SK-N-SH (cell line): ENCODE results near the gene HVCN1. TPM values are rescaled to one million over a fixed set of nuclear protein-coding genes. Genes with fewer than 3 reads are reported as not detected.
A peak's percentile ranks its signal among the peaks of the same experiment; 100 is the strongest.

ENCODE experiments used
- CTCF ChIA-PET: fragments of 300-600, 350-600 bp; formaldehyde crosslinking; extraction: SDS; loops from one replicate; lab custom pipeline; 2021; lab: Yijun Ruan, JAX
- POLR2A ChIA-PET: fragments of 350-600 bp; sonication (Branson Sonifier 250); formaldehyde crosslinking; extraction: SDS; loops from one replicate; lab custom pipeline; 2020; ENCODE audit warnings: antibody characterized with exemption, inconsistent platforms; lab: Yijun Ruan, JAX
- DNase-seq: peaks from one replicate; pipeline ENCODE4 v3.0.0; 2012
- H2AFZ ChIP-seq: fragments of 200-600 bp; sonication (generic); 2 replicates; pipeline ENCODE4 v1.8.1; 2016; ENCODE audit warnings: antibody characterized with exemption, mild to moderate bottlenecking, low read depth
- H3F3A ChIP-seq: fragments of 200-600 bp; sonication (generic); replicated peaks from 2 replicates; pipeline ENCODE3; 2016; ENCODE audit warnings: antibody characterized with exemption, mild to moderate bottlenecking; ENCODE audit not compliant: insufficient read depth
- H3K27ac ChIP-seq, 2 experiments: fragments of 200-500 bp in 1 of 2; fragments of 200-600 bp in 1 of 2; sonication (Bioruptor generic) in 1 of 2; sonication (generic), shearing (Covaris generic) in 1 of 2; 2 replicates each; pipeline versions ENCODE4 v1.5.1 to v1.6.1; 2014 to 2016; ENCODE audit warnings: low read depth in 2 of 2, inconsistent platforms in 1 of 2, low read length in 1 of 2, mild to moderate bottlenecking in 1 of 2, mixed read lengths in 1 of 2
- H3K27me3 ChIP-seq: fragments of 200-600 bp; sonication (generic), shearing (Covaris generic); 2 replicates; pipeline ENCODE4 v1.6.1; 2016; ENCODE audit warnings: mixed run types; ENCODE audit not compliant: insufficient read depth
- H3K36me3 ChIP-seq, 2 experiments: fragments of 200-500 bp in 1 of 2; fragments of 200-600 bp in 1 of 2; sonication (Bioruptor generic) in 1 of 2; sonication (generic) in 1 of 2; replicated peaks in 1 of 2; 2 replicates each; pipeline versions ENCODE3 to v1.5.1; 2014 to 2016; ENCODE audit warnings: low read length in 1 of 2, mild to moderate bottlenecking in 1 of 2; ENCODE audit not compliant: insufficient read depth in 2 of 2, control insufficient read depth in 1 of 2
- H3K4me1 ChIP-seq, 2 experiments: fragments of 200-500 bp in 1 of 2; fragments of 200-600 bp in 1 of 2; sonication (Bioruptor generic) in 1 of 2; sonication (generic), shearing (Covaris generic) in 1 of 2; 2 replicates each; pipeline versions ENCODE4 v1.5.1 to v1.6.1; 2014 to 2016; ENCODE audit warnings: low read depth in 1 of 2, low read length in 1 of 2, mixed run types in 1 of 2; ENCODE audit not compliant: insufficient read depth in 2 of 2, control insufficient read depth in 1 of 2
- H3K4me2 ChIP-seq: fragments of 200-600 bp; sonication (generic), shearing (Covaris generic); 2 replicates; pipeline ENCODE4 v1.6.1; 2017; ENCODE audit warnings: mixed run types
- H3K4me3 ChIP-seq, 2 experiments: fragments of 200-500 bp in 1 of 2; fragments of 200-600 bp in 1 of 2; sonication (Bioruptor generic) in 1 of 2; sonication (generic), shearing (Covaris generic) in 1 of 2; 2 replicates each; pipeline versions ENCODE4 v1.5.1 to v1.8.1; 2014 to 2016; ENCODE audit warnings: low read depth in 2 of 2, inconsistent platforms in 1 of 2, low read length in 1 of 2, mild to moderate bottlenecking in 1 of 2, mixed read lengths in 1 of 2, moderate library complexity in 1 of 2
- H3K79me2 ChIP-seq: fragments of 200-600 bp; sonication (generic); 2 replicates; pipeline ENCODE4 v1.8.1; 2017; ENCODE audit warnings: mild to moderate bottlenecking; ENCODE audit not compliant: insufficient read depth
- H3K9ac ChIP-seq: fragments of 200-600 bp; sonication (generic); 2 replicates; pipeline ENCODE4 v1.6.1; 2017; ENCODE audit warnings: mixed run types
- H3K9me2 ChIP-seq: fragments of 200-600 bp; sonication (generic); 2 replicates; pipeline ENCODE4 v1.6.1; 2017; ENCODE audit warnings: mixed run types
- H3K9me3 ChIP-seq: fragments of 200-600 bp; sonication (generic); 2 replicates; pipeline ENCODE4 v1.6.1; 2017; ENCODE audit warnings: mixed run types, mild to moderate bottlenecking, moderate library complexity
- H4K20me1 ChIP-seq: fragments of 200-600 bp; sonication (generic); 2 replicates; pipeline ENCODE4 v1.6.1; 2017; ENCODE audit warnings: mild to moderate bottlenecking, mixed run types; ENCODE audit not compliant: insufficient read depth
- GATA2 ChIP-seq: sonication (generic); formaldehyde crosslinking; IDR thresholded peaks from 2 replicates; pipeline ENCODE4 v1.5.0; 2020; ENCODE audit warnings: mild to moderate bottlenecking, missing genetic modification reagents
- JUND ChIP-seq: IDR thresholded peaks from 2 replicates; pipeline ENCODE4 v1.4.0; 2012
- PBX3 ChIP-seq: IDR thresholded peaks from 2 replicates; pipeline ENCODE4; 2012
- RAD21 ChIP-seq: IDR thresholded peaks from 2 replicates; pipeline ENCODE4 v1.6.1; 2012; ENCODE audit warnings: mild to moderate bottlenecking, low read length
- REST ChIP-seq: IDR thresholded peaks from 2 replicates; pipeline ENCODE4 v1.6.1; 2012; ENCODE audit warnings: mild to moderate bottlenecking, low read depth, low read length, moderate library complexity
- SIN3A ChIP-seq: IDR thresholded peaks from 2 replicates; pipeline ENCODE4 v1.6.1; 2012; ENCODE audit warnings: low read depth, mild to moderate bottlenecking, low read length, moderate library complexity, borderline replicate concordance
- TAF1 ChIP-seq: IDR thresholded peaks from 2 replicates; pipeline ENCODE4 v1.6.1; 2012; ENCODE audit warnings: low read depth, mild to moderate bottlenecking, low read length, moderate library complexity, borderline replicate concordance
- WGBS: methylation state at CpG from one replicate; pipeline ENCODE4 v1.1.6; 2017; ENCODE audit warnings: low lambda C conversion rate; 5-methylcytosine and 5-hydroxymethylcytosine counted together
- polyA plus RNA-seq, 3 experiments: library from polyadenylated mRNA; depleted of rRNA; stranded (reverse); fragments of >200 nt; gene quantifications; 2 replicates each; pipeline ENCODE4 v1.2.3, GENCODE V29; 2012

HVCN1 gene
- polyA plus RNA-seq, 1 of the 3 experiments (the other 2 are of a cell fraction) = 0.03 TPM

DNA sequence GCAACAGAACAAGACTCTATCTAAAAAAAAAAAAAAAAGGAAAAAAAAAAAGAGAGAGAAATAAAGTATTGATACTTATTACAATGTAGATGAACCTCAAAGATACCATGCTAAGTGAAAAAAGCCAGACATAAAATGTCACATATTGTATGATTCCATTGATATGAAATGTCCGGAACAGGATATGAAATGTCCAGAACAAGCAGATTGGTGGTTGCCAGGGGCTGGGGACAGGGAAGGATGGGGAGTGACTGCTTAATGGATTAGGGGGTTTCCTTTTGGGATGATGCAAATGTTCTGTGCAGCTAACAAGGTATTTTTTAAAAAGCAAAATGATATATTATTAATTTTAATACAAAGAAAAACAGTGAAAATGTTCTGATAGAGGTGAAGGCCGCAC is 5.0 kb downstream of the HVCN1 start:
- no peak overlapping the region for H3K9ac ChIP-seq
- no peaks in the 10 kb centered on the region for H3F3A ChIP-seq
- H3K9me3 ChIP-seq = no peaks in the 10 kb centered on the region
- no peaks in the 10 kb centered on the region for H3K9me2 ChIP-seq
- TF ChIP-seq GATA2 (CRISPR knock-in tag) (peak; percentile 20; the same call in 1 of the 2 replicates), JUND (no peak)
- no peaks in the 10 kb centered on the region for H3K79me2 ChIP-seq
- no peaks in the 10 kb centered on the region for H4K20me1 ChIP-seq
- no peak overlapping the region for H3K4me2 ChIP-seq
- ChIA-PET POLR2A (no interaction called here), CTCF (no interaction called here)
- peaks cover 0 to 3% of the 10 kb centered on the region in 2 experiments; a peak in 1 of 4 replicates for H3K4me1 ChIP-seq
- peak; percentile 55 for DNase-seq
- no peak overlapping the region for H3K4me3 ChIP-seq
- H3K36me3 ChIP-seq = no peaks in the 10 kb centered on the region
- H3K27me3 ChIP-seq = peaks cover 16% of the 10 kb centered on the region
- WGBS = 79% methylated on average over 2 of the region's 2 CpGs
- no peak overlapping the region; a peak in 1 of 4 replicates for H3K27ac ChIP-seq
- no peak overlapping the region for H2AFZ ChIP-seq

- Histone ChIP-seq H2AFZ (no peak overlapping the region), H3K9me2 (no peaks in the 10 kb centered on the region), H3F3A (no peaks in the 10 kb centered on the region), H3K4me2 (no peak overlapping the region), H3K4me1 (peaks cover 0 to 3% of the 10 kb centered on the region in 2 experiments; a peak in 1 of 4 replicates), H3K27ac (no peak overlapping the region), H3K36me3 (no peaks in the 10 kb centered on the region), H3K9ac (no peak overlapping the region), H3K27me3 (no peaks in the 10 kb centered on the region), H3K79me2 (no peaks in the 10 kb centered on the region), H4K20me1 (no peaks in the 10 kb centered on the region), H3K9me3 (no peaks in the 10 kb centered on the region), H3K4me3 (no peak overlapping the region)
- ChIA-PET CTCF (interaction anchor here (1.8 kb wide), 1 partner anchor 12 kb away, joined by 5 read pairs; no protein-coding TSS in a partner anchor), POLR2A (no interaction called here)
- WGBS = 44% methylated on average over 1 of the region's 1 CpG
- no peak for DNase-seq
- TF ChIP-seq TAF1 (no peak), PBX3 (no peak), SIN3A (no peak), RAD21 (no peak), REST (no peak)
Observed at GRCh38 chr12:110680032-110680431, 8.9 kb downstream of the HVCN1 start.
